Nephron (organoid): ENCODE data around the gene ANO3.
"Not testable (repeated sequence)": the region's sequence is repeated elsewhere in the genome, so short reads cannot be mapped to it uniquely, and the experiment has no call there.

ENCODE experiments used
- H3K27ac Mint-ChIP-seq, 3 experiments: 2 replicates each; pipeline ENCODE4 v1.8.0; 2020; ENCODE audit warnings: mixed read lengths in 3 of 3, mild to moderate bottlenecking in 2 of 3, moderate library complexity in 1 of 3
- H3K27me3 Mint-ChIP-seq: 2 replicates; pipeline ENCODE4 v1.8.0; 2021; ENCODE audit warnings: low read depth, mild to moderate bottlenecking, moderate library complexity, mixed read lengths
- H3K36me3 Mint-ChIP-seq: 2 replicates; pipeline ENCODE4 v1.8.0; 2020; ENCODE audit warnings: low read depth, mixed read lengths
- H3K4me1 Mint-ChIP-seq: 2 replicates; pipeline ENCODE4 v1.8.0; 2020; ENCODE audit warnings: mixed read lengths
- H3K4me3 Mint-ChIP-seq, 3 experiments: 2 replicates each; pipeline ENCODE4 v1.8.0; 2020; ENCODE audit warnings: mild to moderate bottlenecking in 3 of 3, mixed read lengths in 3 of 3, moderate library complexity in 2 of 3
- H3K9me3 Mint-ChIP-seq: 2 replicates; pipeline ENCODE4 v1.8.0; 2020; ENCODE audit warnings: mixed read lengths
- TF ChIP-seq, protein P1 (sequence below), 3 experiments: fragments of 200-600 bp; sonication (generic); IDR thresholded peaks; one replicate each; pipeline ENCODE4 v1.5.0; 2021; ENCODE audit warnings: antibody characterized with exemption in 3 of 3; ENCODE audit not compliant: unreplicated experiment in 3 of 3

Gene ANO3

GRCh38 chr11:26297189-26297975, 34.5 kb upstream of the ANO3 start:
- TF ChIP-seq, protein P1, sequence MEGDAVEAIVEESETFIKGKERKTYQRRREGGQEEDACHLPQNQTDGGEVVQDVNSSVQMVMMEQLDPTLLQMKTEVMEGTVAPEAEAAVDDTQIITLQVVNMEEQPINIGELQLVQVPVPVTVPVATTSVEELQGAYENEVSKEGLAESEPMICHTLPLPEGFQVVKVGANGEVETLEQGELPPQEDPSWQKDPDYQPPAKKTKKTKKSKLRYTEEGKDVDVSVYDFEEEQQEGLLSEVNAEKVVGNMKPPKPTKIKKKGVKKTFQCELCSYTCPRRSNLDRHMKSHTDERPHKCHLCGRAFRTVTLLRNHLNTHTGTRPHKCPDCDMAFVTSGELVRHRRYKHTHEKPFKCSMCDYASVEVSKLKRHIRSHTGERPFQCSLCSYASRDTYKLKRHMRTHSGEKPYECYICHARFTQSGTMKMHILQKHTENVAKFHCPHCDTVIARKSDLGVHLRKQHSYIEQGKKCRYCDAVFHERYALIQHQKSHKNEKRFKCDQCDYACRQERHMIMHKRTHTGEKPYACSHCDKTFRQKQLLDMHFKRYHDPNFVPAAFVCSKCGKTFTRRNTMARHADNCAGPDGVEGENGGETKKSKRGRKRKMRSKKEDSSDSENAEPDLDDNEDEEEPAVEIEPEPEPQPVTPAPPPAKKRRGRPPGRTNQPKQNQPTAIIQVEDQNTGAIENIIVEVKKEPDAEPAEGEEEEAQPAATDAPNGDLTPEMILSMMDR (IDR thresholded peaks at IDR 0.05; ENCODE audit: unreplicated experiment in 3 of 3): peak; percentile 69 to 72 (median 71)

DNA sequence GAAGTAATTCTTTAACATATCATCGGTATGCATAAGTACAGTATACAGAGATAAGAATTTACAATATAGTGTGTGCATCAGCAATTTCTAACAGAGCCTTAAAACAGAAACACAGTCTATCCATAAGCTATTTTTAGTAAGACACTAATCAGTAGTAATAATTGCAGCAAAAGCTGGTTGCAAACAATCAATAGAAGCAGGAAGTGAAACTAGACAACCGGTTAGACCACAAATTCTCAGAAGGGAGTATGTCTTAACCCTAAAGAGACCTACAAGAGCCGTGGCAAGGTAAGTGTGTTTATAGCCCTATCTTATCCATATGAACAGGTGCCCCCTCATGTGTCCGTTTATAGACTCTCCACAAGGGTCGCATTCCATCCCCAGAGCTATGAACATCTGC, 15.6 kb upstream of the ANO3 start:
- H3K27ac Mint-ChIP-seq, H3K36me3 Mint-ChIP-seq, H3K9me3 Mint-ChIP-seq: not testable (repeated sequence)

More at GRCh38 chr11:26297189-26297975, 34.5 kb upstream of the ANO3 start:
- Mint-ChIP-seq H3K4me1 (peaks cover 11% of the 10 kb centered on the region), H3K4me3 (no peak overlapping the region), H3K27me3 (peaks cover 8% of the 10 kb centered on the region), H3K36me3 (no peaks in the 10 kb centered on the region), H3K9me3 (no peaks in the 10 kb centered on the region), H3K27ac (peak overlapping the region in 1 of 3 experiments; percentile 4)

GRCh38 chr11:26319906-26320305, 12.0 kb upstream of the ANO3 start:
- TF ChIP-seq, protein P1 (IDR thresholded peaks at IDR 0.05; ENCODE audit: unreplicated experiment in 3 of 3): no peak
- Mint-ChIP-seq H3K27ac (no peak overlapping the region), H3K9me3 (no peaks in the 10 kb centered on the region), H3K4me3 (no peak overlapping the region), H3K4me1 (no peaks in the 10 kb centered on the region), H3K36me3 (no peaks in the 10 kb centered on the region), H3K27me3 (peaks cover 5% of the 10 kb centered on the region)

More for the DNA sequence above, 15.6 kb upstream of the ANO3 start:
- not testable (repeated sequence) for H3K4me1 Mint-ChIP-seq, H3K27me3 Mint-ChIP-seq, H3K4me3 Mint-ChIP-seq

- H3K36me3 Mint-ChIP-seq: no peaks in the 10 kb centered on the region
- H3K9me3 Mint-ChIP-seq: no peaks in the 10 kb centered on the region
- H3K27ac Mint-ChIP-seq: no peak overlapping the region
- no peak overlapping the region for H3K4me3 Mint-ChIP-seq
- H3K4me1 Mint-ChIP-seq: no peaks in the 10 kb centered on the region
- peaks cover 5% of the 10 kb centered on the region for H3K27me3 Mint-ChIP-seq
- TF ChIP-seq, protein P1 (IDR thresholded peaks at IDR 0.05; ENCODE audit: unreplicated experiment in 3 of 3): no peak
Observed at GRCh38 chr11:26321516-26321915, 10.4 kb upstream of the ANO3 start.

GRCh38 chr11:26322335-26323067, 9.4 kb upstream of the ANO3 start:
- TF ChIP-seq, protein P1 (IDR thresholded peaks at IDR 0.05; ENCODE audit: unreplicated experiment in 3 of 3): no peak
- Mint-ChIP-seq H3K4me3 (no peak overlapping the region), H3K36me3 (no peaks in the 10 kb centered on the region), H3K9me3 (no peaks in the 10 kb centered on the region), H3K4me1 (no peaks in the 10 kb centered on the region), H3K27me3 (peaks cover 5% of the 10 kb centered on the region), H3K27ac (no peak overlapping the region)

GRCh38 chr11:26323837-26324236, 8.1 kb upstream of the ANO3 start:
- H3K4me3 Mint-ChIP-seq: no peak overlapping the region
- no peaks in the 10 kb centered on the region for H3K36me3 Mint-ChIP-seq
- H3K27ac Mint-ChIP-seq: no peak overlapping the region
- H3K4me1 Mint-ChIP-seq: no peaks in the 10 kb centered on the region
- TF ChIP-seq, protein P1 (IDR thresholded peaks at IDR 0.05; ENCODE audit: unreplicated experiment in 3 of 3): no peak
- no peaks in the 10 kb centered on the region for H3K9me3 Mint-ChIP-seq
- peaks cover 10% of the 10 kb centered on the region for H3K27me3 Mint-ChIP-seq
